ENCODE results near the gene CMTM7.

CMTM7 gene

DNA sequence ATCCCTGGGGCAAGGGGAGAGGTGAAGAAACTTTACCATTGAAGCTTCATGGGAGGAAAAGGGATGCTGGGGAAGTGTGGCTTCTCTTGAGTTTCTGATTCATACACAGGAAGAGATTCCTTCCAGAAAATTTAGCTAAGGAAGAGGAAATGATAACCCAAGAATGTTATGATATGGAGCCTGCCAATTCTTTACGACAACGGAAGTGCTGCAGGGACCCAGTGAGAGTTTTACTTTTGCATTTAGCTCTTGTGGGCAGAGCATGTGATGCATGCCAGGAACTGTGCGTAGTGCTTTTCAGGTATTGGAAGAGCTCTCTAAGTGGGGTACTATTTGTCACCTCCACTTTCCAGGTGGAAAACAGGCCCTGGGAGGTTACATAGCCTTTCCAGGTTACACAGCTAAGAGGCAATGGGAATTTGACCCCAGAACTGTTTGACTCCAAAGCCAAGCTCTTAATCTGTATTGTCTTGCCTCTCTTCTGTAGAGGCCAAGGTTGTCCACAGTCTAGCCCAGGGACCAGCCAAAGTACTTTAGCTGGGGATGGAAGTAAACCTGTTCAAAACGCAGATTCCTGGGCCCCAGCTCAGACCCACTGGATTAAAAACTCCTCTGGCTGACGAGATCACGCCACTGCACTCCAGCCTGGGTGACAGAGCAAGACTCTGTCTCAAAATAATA is 23.0 kb downstream of the CMTM7 start:
- peak; percentile 35 for DNase-seq (ENCODE audit: low spot score)

DNA sequence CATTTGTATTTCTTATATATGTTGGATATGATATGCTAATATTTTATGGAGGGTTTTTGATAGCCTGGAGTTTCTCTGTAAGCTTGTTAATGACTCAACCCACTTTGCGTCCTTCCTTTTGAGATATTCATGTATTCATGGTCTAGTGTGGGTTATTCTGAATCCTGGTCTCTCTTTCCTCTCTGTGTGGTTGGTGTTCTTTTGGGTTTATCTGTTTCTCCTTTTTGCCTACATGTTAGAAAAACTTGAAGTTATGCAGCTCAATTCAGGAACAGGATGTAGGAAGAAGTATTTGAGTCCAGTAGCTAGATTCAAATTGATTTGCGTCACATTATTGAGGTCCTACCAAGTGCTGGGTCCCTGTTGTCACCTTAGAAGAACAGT is 28.1 kb downstream of the CMTM7 start:
- no peak for DNase-seq (ENCODE audit: low spot score)

DNA sequence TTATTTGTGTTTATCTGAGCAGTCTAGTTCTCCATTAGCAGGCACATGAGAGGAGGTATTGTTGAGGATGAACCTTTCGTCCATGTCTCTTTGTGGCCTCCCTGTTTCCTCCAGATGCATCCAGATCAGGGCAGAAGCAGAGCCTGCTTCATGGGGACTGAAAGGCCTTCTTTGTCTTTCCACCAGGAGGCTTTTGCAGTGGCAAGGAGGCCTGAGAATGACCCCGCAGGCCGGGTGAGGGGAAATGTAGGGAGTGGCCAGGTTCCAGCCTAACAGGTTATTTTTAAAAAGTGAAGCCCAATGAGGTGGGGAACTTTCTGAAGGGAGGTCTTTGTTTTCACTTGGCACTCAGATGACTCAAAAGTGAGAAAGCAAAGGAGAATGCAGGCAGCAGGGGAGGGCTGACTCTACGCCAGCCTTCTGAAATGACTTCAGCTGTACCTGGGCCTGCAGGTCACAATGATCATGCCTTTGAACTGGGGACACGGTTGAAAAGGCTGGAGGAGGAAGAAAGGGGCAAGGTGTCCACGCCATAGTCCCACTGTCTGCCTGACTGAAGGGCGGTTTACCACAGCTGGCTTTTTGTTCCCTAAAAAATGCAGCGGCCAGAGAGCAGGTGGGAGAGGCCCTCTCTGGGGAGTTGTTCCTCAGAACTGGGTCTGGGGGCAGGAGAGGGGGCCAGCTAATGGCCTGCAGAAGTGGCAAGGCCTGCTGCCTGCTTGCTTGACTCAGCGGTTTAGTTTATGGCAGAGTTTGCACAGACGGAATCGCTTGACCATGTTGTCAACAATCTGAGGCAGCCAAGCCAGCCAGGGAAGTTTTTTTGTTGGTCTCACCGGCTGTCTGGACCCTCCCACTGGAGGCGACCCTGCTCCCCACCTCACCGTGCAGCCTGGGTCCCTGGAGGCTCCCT is 28.7 kb downstream of the CMTM7 start:
- DNase-seq (ENCODE audit: low spot score): no peak

DNA sequence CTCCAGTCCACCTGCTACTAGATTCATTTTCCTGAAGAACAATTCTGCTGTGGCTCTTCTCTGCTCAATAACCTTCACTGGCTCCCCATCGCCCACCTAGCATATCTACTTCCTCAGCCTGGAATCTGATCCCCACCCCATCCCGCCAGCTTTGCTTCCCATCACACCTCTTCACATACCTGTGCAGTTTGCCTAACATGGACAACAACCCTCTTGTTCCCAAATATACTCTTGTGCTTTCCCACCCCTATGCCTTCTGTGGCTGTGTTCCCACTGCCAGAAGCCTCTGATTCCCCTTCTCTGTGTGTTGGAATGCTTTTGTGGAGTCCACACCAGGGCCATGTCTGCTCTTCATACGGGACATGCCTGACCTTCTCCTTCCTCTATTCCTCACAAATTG is 29.5 kb downstream of the CMTM7 start:
- DNase-seq (ENCODE audit: low spot score): no peak

DNA sequence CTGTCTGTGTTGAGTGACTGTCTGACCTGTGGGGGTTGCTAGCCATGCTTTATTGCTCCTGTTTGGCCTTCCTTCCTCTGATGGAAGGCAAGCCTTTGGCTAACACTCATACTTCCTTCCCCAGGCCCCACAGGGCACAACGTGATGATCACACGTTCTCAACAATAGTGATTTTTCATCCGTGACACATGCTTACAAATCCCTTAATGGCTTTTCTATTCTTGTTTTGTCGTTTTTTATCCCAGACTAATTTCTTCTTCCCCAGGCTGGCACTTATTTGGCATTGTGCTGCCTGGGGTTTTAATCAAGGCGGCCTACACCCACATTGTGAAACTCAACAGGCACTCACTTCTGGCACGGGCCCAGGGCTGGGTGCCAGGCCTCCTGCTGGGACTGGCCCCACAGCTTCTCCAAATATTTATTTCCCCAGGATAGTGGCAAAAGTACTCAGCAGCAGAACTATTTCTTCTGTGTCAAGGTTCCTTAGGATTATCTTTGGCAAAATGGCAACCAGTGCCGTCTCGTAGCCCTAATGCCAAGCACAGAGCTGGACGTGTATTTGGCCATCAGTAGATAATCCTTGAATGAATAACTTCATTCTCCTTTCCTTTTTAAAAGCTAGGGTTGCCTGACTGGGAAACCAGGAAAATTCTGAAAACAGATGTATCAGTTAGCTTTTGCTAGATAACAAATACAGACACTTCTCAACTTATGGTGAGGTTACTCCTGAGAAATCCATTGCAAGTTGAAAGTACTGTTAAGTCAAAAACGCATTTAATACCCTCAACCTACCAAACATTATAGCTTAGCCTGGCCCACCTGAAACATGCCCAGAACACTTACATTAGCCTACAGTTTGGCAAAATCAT is 30.6 kb downstream of the CMTM7 start:
- DNase-seq (ENCODE audit: low spot score): no peak

DNA sequence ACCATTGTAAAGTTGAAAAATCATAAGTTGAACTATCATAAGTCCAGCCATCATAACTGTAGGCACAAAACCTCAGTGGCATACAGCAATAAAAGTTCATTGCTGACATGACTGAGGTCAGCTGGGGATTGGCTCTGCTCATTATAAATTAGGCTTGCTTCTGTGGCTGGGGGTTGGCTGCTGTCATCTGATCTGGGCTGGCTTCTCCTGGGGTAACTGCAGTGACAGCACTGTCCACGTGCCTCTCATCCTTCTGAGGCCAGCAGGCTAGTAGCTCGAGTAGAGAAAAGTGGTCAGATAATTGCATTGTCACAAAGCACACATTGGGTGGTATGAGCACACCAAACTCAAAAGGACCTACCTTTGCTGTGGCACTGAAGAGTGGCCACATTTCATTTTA is 31.3 kb downstream of the CMTM7 start:
- no peak for DNase-seq (ENCODE audit: low spot score)

DNA sequence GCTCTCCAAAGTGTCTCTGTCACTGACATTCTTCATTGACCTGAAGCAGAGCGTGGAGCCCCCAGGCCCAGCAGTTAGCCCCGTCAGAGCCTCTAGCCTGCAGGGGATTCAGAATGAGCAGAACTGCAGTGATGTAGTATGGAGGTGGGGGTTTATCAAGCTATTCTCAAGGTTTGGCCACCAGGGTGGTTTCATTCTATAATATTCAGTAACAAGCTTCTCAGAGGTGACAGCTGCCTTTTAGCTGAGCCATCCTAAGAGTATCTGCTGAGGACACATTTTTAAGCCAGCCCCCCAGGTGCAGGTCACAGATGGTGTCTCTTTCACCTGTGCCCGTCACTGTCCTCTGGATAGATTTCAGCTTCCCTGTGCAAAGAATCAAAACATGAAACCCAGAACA is 31.9 kb downstream of the CMTM7 start:
- no peak for DNase-seq (ENCODE audit: low spot score)

DNA sequence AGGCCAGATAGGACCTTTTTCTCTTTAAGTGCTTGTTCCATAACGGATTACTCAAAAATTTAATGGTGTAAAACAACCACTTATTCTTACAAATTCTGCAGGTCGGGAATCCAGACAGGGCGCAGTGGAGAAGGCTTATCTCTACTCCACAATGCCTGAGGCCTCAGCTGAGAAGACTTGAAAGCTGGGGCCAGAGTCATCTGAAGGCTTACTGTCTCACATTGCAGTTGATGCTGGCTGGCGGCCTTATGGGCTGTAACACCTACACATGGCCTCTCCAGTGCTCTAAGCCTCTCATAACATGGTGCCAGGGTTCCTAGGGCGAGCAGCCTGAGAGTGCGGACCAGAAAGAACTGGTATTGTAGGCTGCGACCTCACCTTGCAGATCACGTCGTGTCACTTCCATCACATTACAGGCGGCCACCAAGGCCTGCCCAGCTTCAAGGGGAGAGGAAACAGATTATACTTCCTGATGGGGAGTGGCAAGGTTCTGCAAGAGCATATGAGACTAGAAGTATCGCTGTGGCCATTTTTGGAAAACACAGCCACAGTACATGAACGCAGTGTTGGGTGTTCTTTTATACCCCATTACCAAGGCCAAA is 32.4 kb downstream of the CMTM7 start:
- DNase-seq (ENCODE audit: low spot score): no peak

DNA sequence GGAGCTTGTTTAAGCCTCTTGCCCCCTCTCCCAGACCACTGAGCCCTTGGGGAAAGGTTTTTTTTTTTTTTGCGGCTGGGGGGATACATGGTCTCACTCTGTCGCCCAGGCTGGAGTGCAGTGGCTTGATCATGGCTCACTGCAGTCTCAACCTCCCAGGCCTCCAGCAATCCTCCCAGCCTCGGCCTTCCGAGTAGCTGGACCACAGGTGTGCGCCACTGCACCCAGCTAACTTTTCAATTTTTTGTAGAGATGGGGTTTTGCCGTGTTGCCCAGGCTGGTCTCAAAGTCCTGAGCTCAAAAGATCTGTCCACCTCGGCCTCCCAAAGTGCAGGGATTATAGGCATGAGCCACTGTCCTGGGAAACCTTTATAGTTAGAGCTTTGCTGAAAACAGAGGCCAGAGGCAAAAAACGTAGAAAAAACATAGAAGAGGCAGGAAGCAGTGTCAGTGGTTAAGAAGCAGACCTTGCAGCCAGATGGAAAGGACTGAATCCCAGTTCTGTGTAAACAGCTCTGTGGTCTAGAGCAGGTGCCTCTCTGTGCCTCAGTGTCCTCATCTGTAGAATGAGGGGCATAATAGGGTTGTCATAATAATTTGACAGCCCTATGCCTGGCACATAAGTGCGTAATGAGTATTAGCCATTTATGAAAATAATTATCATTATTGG is 33.1 kb downstream of the CMTM7 start:
- no peak for DNase-seq (ENCODE audit: low spot score)

DNA sequence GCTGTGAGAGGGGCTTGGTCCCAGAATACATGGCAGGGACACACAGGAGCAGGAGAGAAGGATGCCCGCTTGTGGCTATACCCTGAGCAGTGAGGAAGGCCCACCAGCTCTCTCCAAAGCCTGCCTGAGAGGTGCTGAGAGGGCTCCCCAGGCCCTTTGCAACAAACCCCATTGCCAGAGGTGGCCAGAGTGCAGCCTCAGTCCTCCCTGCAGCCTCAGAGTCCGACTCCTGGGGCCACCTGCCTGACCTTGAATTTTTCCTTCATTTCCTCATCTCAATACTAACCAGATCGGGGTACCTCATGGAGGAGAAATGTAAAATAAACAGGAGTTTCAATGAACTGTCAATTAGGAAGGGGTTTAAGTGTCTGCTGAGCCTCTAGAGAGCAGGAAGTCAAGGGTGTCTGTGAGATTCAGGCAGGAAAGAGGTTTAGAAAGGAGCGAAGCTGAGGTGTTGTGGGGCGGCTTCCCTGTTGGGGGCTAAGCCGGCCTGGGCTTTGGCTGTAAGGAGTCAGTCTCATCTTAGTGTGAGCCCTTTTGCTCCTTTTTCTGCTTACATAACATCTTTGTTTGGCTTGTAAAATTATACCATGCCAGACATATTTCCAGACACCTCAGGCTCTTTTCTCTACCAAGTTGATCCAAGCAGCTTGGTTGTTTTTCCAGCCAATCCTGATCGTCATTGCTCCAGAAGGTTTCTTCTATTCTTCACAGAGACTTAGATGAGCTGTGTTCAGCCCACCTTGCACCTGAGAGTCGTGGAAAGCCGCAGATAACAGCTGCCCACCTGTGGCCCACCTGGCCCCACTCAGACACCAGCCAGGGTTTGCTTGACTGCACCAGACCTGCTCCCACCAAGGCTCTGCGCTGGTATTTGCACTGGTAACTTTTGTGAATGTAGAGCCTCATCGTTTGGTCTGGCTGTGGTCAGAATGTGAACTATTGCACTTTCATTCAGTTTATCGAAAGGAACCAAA is 36.7 kb downstream of the CMTM7 start:
- DNase-seq (ENCODE audit: low spot score): no peak

DNA sequence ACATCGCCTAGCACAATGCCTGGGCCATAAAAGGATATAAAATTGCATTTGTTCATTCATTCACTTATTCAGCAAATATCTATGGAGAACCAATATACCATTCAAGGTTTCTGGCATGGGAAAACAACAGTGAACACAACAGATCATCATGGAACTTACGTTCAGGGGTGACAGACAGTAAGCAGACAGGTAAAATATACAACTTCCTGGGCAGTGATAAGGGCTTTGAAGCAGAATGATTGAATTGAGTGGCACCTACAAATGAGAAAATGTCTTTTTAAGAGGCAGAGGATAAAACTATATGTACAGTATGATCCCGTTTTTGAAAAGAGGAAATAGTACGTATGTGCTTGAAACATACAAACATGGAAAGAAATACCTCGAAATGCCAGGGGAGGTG is 39.2 kb downstream of the CMTM7 start:
- no peak for DNase-seq (ENCODE audit: low spot score)

DNA sequence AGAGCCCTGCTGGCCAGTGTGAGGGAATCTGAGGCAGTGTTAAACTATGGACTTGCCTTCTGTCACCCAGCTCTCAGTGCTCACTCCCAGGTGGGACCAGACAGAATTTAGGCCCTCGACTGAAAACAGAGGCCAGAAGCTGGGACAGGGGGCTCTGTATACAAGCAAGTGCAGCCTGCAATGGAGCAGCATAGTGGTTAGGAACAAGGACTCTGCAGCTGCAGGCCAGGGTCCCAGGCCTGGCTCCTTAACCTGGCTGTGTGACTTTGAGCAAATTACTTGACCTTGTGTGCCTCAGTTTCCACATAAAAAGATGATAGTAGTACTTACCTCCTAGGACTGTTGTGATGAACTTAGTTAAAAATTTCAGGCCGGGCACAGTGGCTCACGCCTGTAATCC is 39.8 kb downstream of the CMTM7 start:
- DNase-seq (ENCODE audit: low spot score): no peak

DNA sequence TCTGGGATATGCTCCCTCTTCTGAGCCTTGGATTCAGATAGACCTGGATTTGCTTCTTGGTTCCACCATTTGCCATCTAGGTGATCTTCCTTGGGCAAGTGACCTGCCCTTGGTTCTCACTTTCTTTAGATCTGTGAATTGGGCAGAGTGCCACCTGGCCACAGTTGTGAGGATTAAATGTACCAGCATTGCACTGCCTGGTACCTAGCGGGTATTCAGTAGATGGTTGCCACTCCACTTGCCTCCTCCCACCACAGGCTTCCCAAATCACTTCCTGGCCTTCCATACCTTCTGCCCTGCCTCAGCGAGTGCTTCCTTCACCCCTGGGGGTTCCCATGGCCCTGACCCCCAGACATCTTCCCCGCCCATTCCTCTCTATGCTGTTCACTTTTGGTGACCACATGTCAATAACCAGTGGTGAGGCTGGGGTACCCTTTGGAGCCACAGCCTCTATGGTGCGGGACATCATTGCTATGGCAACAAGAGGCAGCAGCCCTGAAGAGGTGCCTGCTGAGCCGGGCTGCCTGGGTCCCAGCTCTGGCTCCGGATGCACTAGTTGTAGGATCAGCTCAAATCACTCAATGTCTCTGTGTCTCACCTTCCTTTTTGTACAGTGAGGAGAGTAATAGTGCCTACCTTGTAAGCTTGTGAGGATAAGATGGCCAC is 40.5 kb downstream of the CMTM7 start:
- DNase-seq (ENCODE audit: low spot score): no peak

DNA sequence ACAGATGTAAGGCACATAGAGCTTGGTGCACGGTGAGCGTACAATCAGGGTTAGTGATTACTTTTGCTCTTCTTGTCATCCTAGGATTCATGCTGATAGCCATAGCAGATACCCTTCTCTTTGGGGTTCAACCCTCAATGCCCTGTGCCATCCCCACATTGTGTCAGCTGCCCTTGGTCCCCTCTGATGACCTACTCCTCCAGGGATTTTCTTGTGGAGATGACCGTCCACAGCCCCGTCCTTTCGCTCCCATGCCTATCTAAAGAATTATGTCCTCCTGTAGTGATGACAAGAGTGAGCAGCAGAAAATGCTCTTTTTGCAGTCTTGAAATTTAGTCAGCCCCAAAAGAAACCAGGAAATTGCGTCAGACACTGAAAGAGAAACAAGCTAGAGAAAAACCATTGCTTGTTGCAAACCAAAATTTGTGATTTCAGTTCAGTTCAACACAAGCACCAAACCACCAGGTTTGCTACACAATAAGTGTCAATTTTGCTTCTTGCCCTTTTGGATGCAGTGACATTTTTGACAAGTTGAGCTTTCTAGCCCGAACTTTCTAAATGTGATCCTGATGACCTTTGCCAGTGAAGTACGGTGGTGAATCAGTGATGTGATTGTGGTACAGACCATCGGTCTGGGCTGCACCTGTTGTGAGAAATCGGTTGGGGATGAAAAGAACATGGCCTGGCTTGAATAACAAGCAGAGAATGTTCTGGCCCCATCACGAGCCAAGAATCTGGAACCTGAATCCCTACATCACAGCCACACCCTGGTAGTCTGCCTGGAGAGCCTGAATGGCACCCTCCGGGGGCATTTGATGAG is 41.3 kb downstream of the CMTM7 start:
- DNase-seq (ENCODE audit: low spot score): no peak

DNA sequence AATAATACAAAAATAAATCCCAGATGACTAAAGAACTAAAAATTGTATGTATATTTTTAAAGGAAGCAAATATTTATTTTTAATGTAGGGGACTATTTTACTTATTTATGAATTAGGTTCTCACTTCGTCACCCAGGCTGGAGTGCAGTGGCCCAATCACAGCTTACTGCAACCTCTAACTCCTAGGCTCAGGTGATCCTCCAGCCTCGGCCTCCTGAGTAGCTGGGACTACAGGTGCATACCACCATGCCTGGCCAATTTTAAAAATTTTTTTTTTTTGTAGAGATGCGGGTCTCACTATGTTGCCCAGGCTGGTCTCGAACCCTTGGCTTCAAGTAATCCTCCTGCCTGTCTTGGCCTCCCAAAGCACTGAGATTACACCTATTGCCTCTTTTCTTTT is 42.6 kb downstream of the CMTM7 start:
- no peak for DNase-seq (ENCODE audit: low spot score)

DNA sequence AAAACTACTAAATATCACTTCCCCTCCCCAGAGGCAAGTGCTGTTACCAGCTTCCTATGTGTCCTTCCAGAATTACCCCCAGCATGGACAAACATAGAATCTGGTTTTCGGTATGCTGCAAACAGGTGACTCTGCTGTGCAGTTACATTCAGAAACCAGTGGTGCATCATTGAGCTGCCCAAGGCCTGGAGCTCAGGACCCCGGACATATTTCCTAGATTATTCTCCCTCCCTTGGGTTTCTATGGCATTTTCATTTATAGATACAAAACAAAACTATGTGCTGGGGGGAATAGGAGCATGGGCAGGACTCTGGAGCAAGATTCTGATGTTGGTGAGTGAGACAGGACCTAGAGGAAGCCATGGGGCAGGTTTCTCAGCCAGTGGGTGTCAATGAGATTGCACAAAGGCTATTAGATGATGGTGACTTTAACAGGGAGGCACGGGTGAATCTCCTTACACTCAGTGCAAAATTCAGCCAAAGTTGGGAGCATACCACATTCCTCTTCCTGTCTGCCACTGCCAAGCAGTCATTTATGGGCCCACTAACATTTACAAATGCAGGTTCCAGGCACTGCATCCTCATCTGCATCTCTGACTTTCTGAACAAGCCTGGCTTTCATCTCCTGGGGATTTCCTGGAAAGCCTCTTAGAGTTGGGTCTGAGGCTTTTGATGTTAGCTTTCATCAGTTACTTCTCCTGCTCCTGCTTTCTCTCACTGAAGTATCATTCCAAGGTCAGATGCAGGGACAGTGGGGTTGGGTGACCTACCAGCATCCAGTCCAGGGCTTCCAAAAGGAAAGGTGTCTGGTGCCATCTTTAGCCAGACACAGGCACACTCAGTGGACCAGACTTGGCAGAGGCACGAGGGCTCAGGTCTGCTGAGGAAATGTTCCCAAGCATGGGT is 44.5 kb downstream of the CMTM7 start:
- DNase-seq (ENCODE audit: low spot score): no peak

DNA sequence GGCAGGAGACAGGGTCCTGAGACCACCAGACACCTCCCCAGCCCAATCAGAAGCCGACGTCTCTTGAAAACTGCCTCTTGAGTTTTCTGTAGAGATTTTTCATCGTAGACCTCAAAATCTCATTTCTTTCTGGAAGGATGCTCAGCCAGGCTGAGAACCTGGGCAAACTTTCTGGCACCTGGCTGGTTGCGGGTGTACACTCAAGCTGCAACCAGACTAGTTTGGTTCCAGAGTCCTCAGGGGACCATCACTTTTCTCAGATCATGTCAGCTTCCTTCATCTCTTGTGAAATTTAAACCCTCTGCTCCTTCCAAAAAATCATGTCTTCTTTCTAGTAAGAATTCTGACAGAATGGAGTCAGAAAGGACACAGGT is 45.1 kb downstream of the CMTM7 start:
- DNase-seq (ENCODE audit: low spot score): no peak

DNA sequence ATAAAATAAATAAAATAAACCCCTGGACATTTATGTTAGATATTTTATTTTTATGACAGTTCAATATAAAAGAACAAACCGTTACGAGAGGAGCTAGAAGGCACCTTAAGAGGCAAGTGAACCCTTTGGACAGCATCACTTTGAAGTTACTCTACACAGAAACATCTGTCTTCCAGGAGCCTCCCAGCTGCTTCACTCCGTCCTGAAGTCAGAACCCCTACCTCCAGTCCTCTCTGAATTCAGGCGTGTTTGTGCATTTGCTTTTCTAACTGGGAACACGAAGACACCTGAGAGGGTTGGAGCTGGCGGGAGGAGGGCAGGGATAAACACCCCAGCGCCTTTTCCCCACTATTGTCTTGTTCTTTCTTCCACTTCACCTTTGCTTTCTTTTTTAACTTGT is 46.2 kb downstream of the CMTM7 start:
- DNase-seq (ENCODE audit: low spot score): no peak

Data from hepatic stellate cell (primary cell).